Uterus (tissue), 2 donors: Measurements from ENCODE around the gene TMEM51.

Experiments used
- CTCF ChIP-seq, 4 experiments: fragments of 200-600 bp in 2 of 4; fragments of 450-650 bp in 2 of 4; sonication (generic) in 2 of 4; IDR thresholded peaks; one replicate each; pipeline ENCODE4 v1.5.1; 2016 to 2019; ENCODE audit warnings: antibody characterized with exemption in 4 of 4, mild to moderate bottlenecking in 2 of 4, moderate library complexity in 1 of 4
- POLR2A ChIP-seq, 2 donors: fragments of 450-650 bp; IDR thresholded peaks; one replicate each; pipeline ENCODE4 v1.6.1; 2016; ENCODE audit warnings: antibody characterized with exemption in 2 of 2, mild to moderate bottlenecking in 1 of 2, moderate library complexity in 1 of 2

- TF ChIP-seq CTCF (IDR thresholded peaks at IDR 0.05) = no peak
- TF ChIP-seq POLR2A (IDR thresholded peaks at IDR 0.05) = no peak
Measured at GRCh38 chr1:15233689-15234088, 80.1 kb downstream of the TMEM51 start.
